AG04449 (cell line): ENCODE measurements around the gene ARHGAP21.
A peak's percentile ranks its signal among the peaks of the same experiment; 100 is the strongest.
"Not testable (repeated sequence)": the region's sequence is repeated elsewhere in the genome, so short reads cannot be mapped to it uniquely, and the experiment has no call there.

Experiments
- CTCF ChIA-PET: fragments of 350-600 bp; formaldehyde crosslinking; extraction: SDS; loops from one replicate; lab custom pipeline; 2021; ENCODE audit warnings: antibody characterized with exemption; lab: Yijun Ruan, JAX
- POLR2A ChIA-PET: fragments of 400-600, 350-600 bp; formaldehyde crosslinking; extraction: SDS; loops from one replicate; lab custom pipeline; 2020; ENCODE audit warnings: antibody characterized with exemption, inconsistent platforms; lab: Yijun Ruan, JAX
- DNase-seq: peaks from one replicate; pipeline ENCODE4 v3.0.0-alpha.2; 2010; ENCODE audit warnings: low read depth, low spot score
- H3K4me3 ChIP-seq: 2 replicates; pipeline ENCODE4 v1.5.1; 2011; ENCODE audit warnings: low read depth, mild to moderate bottlenecking, control low read depth, low read length
- TF ChIP-seq, protein P1 (sequence below): IDR thresholded peaks from one replicate; pipeline ENCODE4 v1.5.1; 2011; ENCODE audit warnings: mild to moderate bottlenecking, moderate library complexity, low read length, control low read depth, inconsistent platforms; ENCODE audit not compliant: insufficient read depth; ENCODE audit errors: missing control alignments

Gene ARHGAP21

DNA sequence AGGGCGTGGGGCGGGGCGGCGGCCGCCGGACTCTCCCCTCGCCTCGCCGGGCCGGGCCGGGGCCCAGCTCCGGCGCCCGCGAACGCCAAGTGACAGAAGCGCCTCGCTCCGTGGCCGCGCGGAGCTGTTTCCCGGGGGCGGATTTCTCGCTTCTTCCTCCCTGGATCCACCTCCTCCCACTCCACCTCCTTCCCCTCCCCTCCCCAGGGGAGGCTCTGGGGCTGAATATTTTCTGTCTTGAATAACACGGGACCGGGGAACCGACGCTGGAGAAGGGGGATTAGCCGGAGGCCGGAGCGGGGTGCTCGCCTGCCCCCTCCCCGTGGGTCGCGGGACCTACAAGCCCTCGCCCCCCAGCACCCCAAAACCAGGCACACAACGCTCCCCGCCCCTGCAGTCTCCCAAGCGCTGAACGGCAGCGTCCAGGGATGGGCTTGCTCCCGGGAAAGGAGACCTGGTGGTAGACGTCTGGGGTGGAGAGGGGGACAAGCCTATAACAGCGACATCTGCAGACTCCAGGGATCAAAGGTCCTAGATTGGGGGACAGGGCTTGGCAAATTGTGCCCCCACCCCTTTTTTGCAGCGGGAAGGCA lies at the start of gene ARHGAP21:
ARHGAP21 (minus strand) TSS at position 100 of the 593 bp plus-strand sequence. CDS start 1,988 bp downstream, outside the sequence.
- ChIA-PET CTCF (interaction anchor here (1.3 to 1.5 kb wide), 2 partner anchors 75 to 228 kb away, joined by 3 read pairs; no protein-coding TSS in a partner anchor), POLR2A (interaction anchor here (0.8 kb wide), 1 partner anchor 17 kb away, joined by 3 read pairs; no protein-coding TSS in a partner anchor)
- TF ChIP-seq, protein P1, sequence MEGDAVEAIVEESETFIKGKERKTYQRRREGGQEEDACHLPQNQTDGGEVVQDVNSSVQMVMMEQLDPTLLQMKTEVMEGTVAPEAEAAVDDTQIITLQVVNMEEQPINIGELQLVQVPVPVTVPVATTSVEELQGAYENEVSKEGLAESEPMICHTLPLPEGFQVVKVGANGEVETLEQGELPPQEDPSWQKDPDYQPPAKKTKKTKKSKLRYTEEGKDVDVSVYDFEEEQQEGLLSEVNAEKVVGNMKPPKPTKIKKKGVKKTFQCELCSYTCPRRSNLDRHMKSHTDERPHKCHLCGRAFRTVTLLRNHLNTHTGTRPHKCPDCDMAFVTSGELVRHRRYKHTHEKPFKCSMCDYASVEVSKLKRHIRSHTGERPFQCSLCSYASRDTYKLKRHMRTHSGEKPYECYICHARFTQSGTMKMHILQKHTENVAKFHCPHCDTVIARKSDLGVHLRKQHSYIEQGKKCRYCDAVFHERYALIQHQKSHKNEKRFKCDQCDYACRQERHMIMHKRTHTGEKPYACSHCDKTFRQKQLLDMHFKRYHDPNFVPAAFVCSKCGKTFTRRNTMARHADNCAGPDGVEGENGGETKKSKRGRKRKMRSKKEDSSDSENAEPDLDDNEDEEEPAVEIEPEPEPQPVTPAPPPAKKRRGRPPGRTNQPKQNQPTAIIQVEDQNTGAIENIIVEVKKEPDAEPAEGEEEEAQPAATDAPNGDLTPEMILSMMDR, result no peak
- DNase-seq, result no peak
- peak within 1 kb of the TSS; percentile 83 for H3K4me3 ChIP-seq

- H3K4me3 ChIP-seq, result no peak overlapping the region
- DNase-seq, result no peak
- TF ChIP-seq, protein P1, result no peak
- POLR2A ChIA-PET, result no interaction called here
- CTCF ChIA-PET, result no interaction called here
Observed at GRCh38 chr10:24771943-24772694, 48.4 kb upstream of the ARHGAP21 start.

- CTCF ChIA-PET, H3K4me3 ChIP-seq, POLR2A ChIA-PET: not testable (repeated sequence)
Observed at GRCh38 chr10:24764991-24765390, 41.3 kb upstream of the ARHGAP21 start.

DNA sequence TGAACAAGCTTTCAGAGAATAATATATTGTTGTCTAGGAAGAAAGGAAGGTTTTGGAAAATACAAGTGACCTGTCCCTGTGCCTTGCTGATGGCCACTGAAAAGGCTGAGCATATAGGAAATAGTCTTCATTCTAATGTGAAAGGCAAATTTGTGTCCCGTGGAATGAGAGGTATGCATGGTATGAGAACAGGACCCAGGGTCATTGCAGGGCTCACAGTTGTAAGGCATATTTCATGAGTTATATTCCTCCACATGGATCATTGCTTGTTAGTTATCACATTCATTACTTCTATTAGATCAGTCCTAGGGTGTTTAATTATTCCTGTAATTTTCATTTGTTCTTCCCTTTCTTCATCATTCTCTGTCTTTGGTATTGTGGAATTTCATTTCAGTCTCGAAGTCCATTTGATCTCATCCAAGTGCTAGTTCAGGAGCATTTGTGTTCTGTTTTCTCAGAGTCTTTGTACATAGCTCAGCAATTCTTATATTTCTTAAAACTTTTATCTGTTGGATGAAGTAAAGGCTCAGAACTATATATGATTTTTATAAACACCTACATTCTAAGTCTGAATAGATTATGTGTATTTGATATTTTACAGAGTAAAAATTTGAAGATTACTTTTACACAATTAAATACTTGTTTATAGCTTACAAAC lies 39.4 kb upstream of the ARHGAP21 start:
- TF ChIP-seq, protein P1, result no peak
- CTCF ChIA-PET, result no interaction called here

More at GRCh38 chr10:24764991-24765390, 41.3 kb upstream of the ARHGAP21 start:
- DNase-seq, result not testable (repeated sequence)

DNA sequence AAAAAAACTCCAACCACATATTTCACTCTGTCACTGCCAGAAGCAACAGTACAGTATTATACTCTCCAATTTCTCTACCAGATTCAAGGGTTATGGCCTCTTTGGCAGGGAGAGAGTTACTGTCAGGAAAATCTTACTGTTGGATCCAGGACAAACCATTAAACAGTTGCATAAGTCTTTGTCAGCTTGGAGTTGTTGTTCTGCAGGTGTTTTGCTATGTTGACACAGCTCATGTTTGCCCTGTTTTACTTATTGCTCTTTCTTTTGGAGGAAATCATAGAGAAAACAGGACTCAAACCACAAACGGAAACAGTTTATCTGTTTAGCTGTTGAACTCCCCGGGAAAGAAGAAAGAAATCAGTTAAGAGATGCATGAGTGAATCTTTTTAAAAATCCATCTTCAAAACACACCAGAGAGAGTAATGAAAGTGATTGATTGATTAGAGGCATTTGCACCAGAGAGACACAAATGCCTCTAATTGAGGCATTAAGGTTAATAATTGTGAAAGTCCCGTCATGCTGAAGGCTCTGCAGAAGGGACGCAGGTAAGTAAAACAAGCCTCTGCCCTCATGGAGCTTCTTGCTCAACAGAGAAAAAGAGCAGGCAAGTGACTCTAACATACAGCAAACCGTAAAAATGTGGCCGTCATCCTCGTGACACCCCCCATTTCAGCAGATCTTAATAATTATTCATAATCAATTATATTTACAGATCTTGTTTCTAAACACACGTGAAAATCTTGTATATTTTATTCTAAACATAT lies 38.7 kb upstream of the ARHGAP21 start:
- ChIA-PET POLR2A (no interaction called here), CTCF (no interaction called here)
- TF ChIP-seq, protein P1, result no peak
- H3K4me3 ChIP-seq, result no peak overlapping the region
- DNase-seq, result no peak

More for the DNA sequence above, 39.4 kb upstream of the ARHGAP21 start:
- POLR2A ChIA-PET, result no interaction called here
- no peak overlapping the region for H3K4me3 ChIP-seq
- DNase-seq, result peak; percentile 19

- ChIA-PET POLR2A (no interaction called here), CTCF (no interaction called here)
- TF ChIP-seq, protein P1, result no peak
- H3K4me3 ChIP-seq, result no peak overlapping the region
- no peak for DNase-seq
Observed at GRCh38 chr10:24759672-24760071, 36.0 kb upstream of the ARHGAP21 start.

GRCh38 chr10:24758254-24758653 lies 34.6 kb upstream of the ARHGAP21 start:
- H3K4me3 ChIP-seq, POLR2A ChIA-PET, DNase-seq, CTCF ChIA-PET: not testable (repeated sequence)
